H1 (cell line): ENCODE measurements around the gene LIF. TPM values are rescaled to one million over a fixed set of nuclear protein-coding genes. Genes with fewer than 3 reads are reported as not detected.

Source experiments
- CTCF ChIA-PET: fragments of 300-600 bp; sonication (Branson Sonifier 250); formaldehyde crosslinking; loops from one replicate; lab custom pipeline; 2021; ENCODE audit not compliant: partially characterized antibody; lab: Charles Lee
- POLR2A ChIA-PET: fragments of 300-600 bp; sonication (Branson Sonifier 250); formaldehyde crosslinking; loops from one replicate; lab custom pipeline; 2021; ENCODE audit warnings: inconsistent platforms; ENCODE audit not compliant: partially characterized antibody; lab: Charles Lee
- DNase-seq, 2 experiments: peaks; one replicate each; pipeline versions ENCODE4 v3.0.0 to v3.0.0-alpha.2; 2010 to 2022; ENCODE audit warnings: low spot score in 2 of 2, low read depth in 1 of 2, mixed read lengths in 1 of 2
- FAIRE-seq: peaks from 2 replicates; lab custom pipeline; 2011; peaks lifted over from hg19 to GRCh38; lab: Jason Lieb, UNC
- H2AFZ ChIP-seq: 2 replicates; pipeline ENCODE4 v1.8.1; 2012; ENCODE audit warnings: low read length, inconsistent platforms
- H2AK5ac ChIP-seq: 2 replicates; pipeline ENCODE4 v1.6.1; 2013; ENCODE audit warnings: low read depth, low read length
- H2BK120ac ChIP-seq: replicated peaks from 2 replicates; pipeline ENCODE3; 2013; ENCODE audit warnings: low read depth, low read length, inconsistent platforms
- H2BK12ac ChIP-seq: 2 replicates; pipeline ENCODE4 v1.6.1; 2013; ENCODE audit warnings: low read depth, low read length
- H2BK15ac ChIP-seq: 2 replicates; pipeline ENCODE4 v1.6.1; 2013; ENCODE audit warnings: low read length
- H2BK20ac ChIP-seq: 2 replicates; pipeline ENCODE4 v1.6.1; 2013; ENCODE audit warnings: low read length
- H2BK5ac ChIP-seq: 2 replicates; pipeline ENCODE4 v1.6.1; 2013; ENCODE audit warnings: low read depth, low read length
- H3K14ac ChIP-seq: 2 replicates; pipeline ENCODE4 v1.6.1; 2013; ENCODE audit warnings: inconsistent platforms; ENCODE audit not compliant: insufficient read length
- H3K18ac ChIP-seq: 2 replicates; pipeline ENCODE4 v1.6.1; 2013; ENCODE audit warnings: low read length; ENCODE audit errors: extremely low read depth
- H3K23ac ChIP-seq: 2 replicates; pipeline ENCODE4 v1.6.1; 2013; ENCODE audit warnings: inconsistent platforms; ENCODE audit not compliant: insufficient read length
- H3K23me2 ChIP-seq: 2 replicates; pipeline ENCODE4 v1.6.1; 2013; ENCODE audit warnings: low read depth, low read length
- H3K27ac ChIP-seq: 2 replicates; pipeline ENCODE4 v1.6.1; 2011; ENCODE audit warnings: low read depth, low read length, inconsistent platforms
- H3K27me3 ChIP-seq, 4 experiments: replicated peaks in 1 of 4; 1 replicate in 1 of 4; 2 replicates in 3 of 4; pipeline versions ENCODE4 v1.6.1 to v1.8.1; 2011 to 2013; ENCODE audit warnings: low read length in 3 of 4, mild to moderate bottlenecking in 3 of 4, inconsistent platforms in 2 of 4, mixed read lengths in 2 of 4, moderate library complexity in 1 of 4; ENCODE audit not compliant: control insufficient read depth in 3 of 4, insufficient read depth in 3 of 4; ENCODE audit errors: extremely low read depth in 1 of 4
- H3K36me3 ChIP-seq, 4 experiments: 2 replicates each; pipeline versions ENCODE4 v1.6.1 to v1.8.1; 2011 to 2013; ENCODE audit warnings: mild to moderate bottlenecking in 4 of 4, low read length in 3 of 4, moderate library complexity in 2 of 4, control low read depth in 1 of 4, inconsistent platforms in 1 of 4; ENCODE audit not compliant: insufficient read depth in 4 of 4, control insufficient read depth in 2 of 4
- H3K4ac ChIP-seq: replicated peaks from 2 replicates; pipeline ENCODE3; 2013; ENCODE audit warnings: low read length, low read depth, mixed read lengths, inconsistent platforms; ENCODE audit not compliant: insufficient read length
- H3K4me1 ChIP-seq, 4 experiments: replicated peaks in 1 of 4; 1 replicate in 1 of 4; 2 replicates in 3 of 4; pipeline versions ENCODE4 v1.6.1 to v1.8.1; 2011 to 2013; ENCODE audit warnings: low read length in 3 of 4, inconsistent platforms in 2 of 4, mixed read lengths in 1 of 4; ENCODE audit not compliant: insufficient read depth in 4 of 4, control insufficient read depth in 3 of 4
- H3K4me2 ChIP-seq, 2 experiments: 2 replicates each; pipeline versions ENCODE4 v1.6.1 to v1.8.1; 2011 to 2013; ENCODE audit warnings: low read depth in 2 of 2, low read length in 2 of 2, control low read depth in 1 of 2, inconsistent platforms in 1 of 2, mild to moderate bottlenecking in 1 of 2; ENCODE audit not compliant: insufficient read depth in 1 of 2
- H3K4me3 ChIP-seq, 4 experiments: fragments of 200-600, 300-600 bp in 1 of 4; sonication (generic), shearing (Covaris generic), sonication (Bioruptor Twin) in 1 of 4; 2 replicates each; pipeline versions ENCODE4 v1.5.1 to v1.8.1; 2011 to 2016; ENCODE audit warnings: low read length in 4 of 4, low read depth in 3 of 4, control low read depth in 2 of 4, inconsistent platforms in 2 of 4, mild to moderate bottlenecking in 2 of 4, mixed read lengths in 1 of 4, moderate library complexity in 1 of 4; ENCODE audit not compliant: insufficient read depth in 2 of 4; ENCODE audit errors: extremely low read depth in 1 of 4
- H3K56ac ChIP-seq: replicated peaks from 2 replicates; pipeline ENCODE3; 2013; ENCODE audit warnings: low read depth, mild to moderate bottlenecking, mixed read lengths, low read length, inconsistent platforms; ENCODE audit not compliant: insufficient read length
- H3K79me1 ChIP-seq: 2 replicates; pipeline ENCODE4 v1.6.1; 2013; ENCODE audit warnings: low read depth, low read length, control low read depth
- H3K79me2 ChIP-seq, 2 experiments: 2 replicates each; pipeline versions ENCODE4 v1.6.1 to v1.8.1; 2012 to 2013; ENCODE audit warnings: low read length in 2 of 2, mild to moderate bottlenecking in 2 of 2, inconsistent platforms in 1 of 2; ENCODE audit not compliant: insufficient read depth in 2 of 2, control insufficient read depth in 1 of 2
- H3K9ac ChIP-seq, 4 experiments: replicated peaks in 1 of 4; 1 replicate in 1 of 4; 2 replicates in 3 of 4; pipeline versions ENCODE4 v1.6.1 to v1.8.1; 2011 to 2013; ENCODE audit warnings: low read depth in 3 of 4, low read length in 3 of 4, control low read depth in 2 of 4, mild to moderate bottlenecking in 2 of 4, moderate library complexity in 2 of 4, inconsistent platforms in 1 of 4; ENCODE audit errors: extremely low read depth in 1 of 4
- H3K9me3 ChIP-seq, 2 experiments: 2 replicates each; pipeline versions ENCODE4 v1.6.1 to v1.8.1; 2012 to 2013; ENCODE audit warnings: mild to moderate bottlenecking in 2 of 2, moderate library complexity in 2 of 2, control low read depth in 1 of 2, inconsistent platforms in 1 of 2, low read depth in 1 of 2, low read length in 1 of 2, mixed read lengths in 1 of 2; ENCODE audit not compliant: insufficient read depth in 2 of 2
- H4K20me1 ChIP-seq, 2 experiments: replicated peaks in 1 of 2; 2 replicates each; pipeline versions ENCODE3 to v1.8.1; 2011 to 2013; ENCODE audit warnings: inconsistent platforms in 2 of 2, low read length in 2 of 2, mild to moderate bottlenecking in 1 of 2; ENCODE audit not compliant: insufficient read depth in 2 of 2, control insufficient read depth in 1 of 2
- H4K5ac ChIP-seq: 2 replicates; pipeline ENCODE4 v1.6.1; 2013; ENCODE audit warnings: low read length, low read depth, mixed read lengths, inconsistent platforms; ENCODE audit not compliant: insufficient read length
- H4K8ac ChIP-seq: 2 replicates; pipeline ENCODE4 v1.8.0; 2013; ENCODE audit warnings: mild to moderate bottlenecking, moderate library complexity, low read length, inconsistent platforms; ENCODE audit not compliant: insufficient read depth; ENCODE audit errors: extremely low read depth
- H4K91ac ChIP-seq: replicated peaks from 2 replicates; pipeline ENCODE3; 2013; ENCODE audit warnings: low read length, mixed read lengths, inconsistent platforms; ENCODE audit not compliant: insufficient read length
- ATF3 ChIP-seq: IDR thresholded peaks from 2 replicates; pipeline ENCODE4 v1.6.1; 2011; ENCODE audit warnings: low read depth, mild to moderate bottlenecking, low read length; ENCODE audit not compliant: insufficient read depth
- CREB1 ChIP-seq: IDR thresholded peaks from 2 replicates; pipeline ENCODE4 v1.6.1; 2012; ENCODE audit warnings: inconsistent platforms
- EP300 ChIP-seq, 2 experiments: IDR thresholded peaks; 1 replicate in 1 of 2; 2 replicates in 1 of 2; pipeline ENCODE4 v1.6.1; 2011 to 2012; ENCODE audit warnings: low read depth in 2 of 2, low read length in 2 of 2, mild to moderate bottlenecking in 2 of 2, borderline replicate concordance in 1 of 2, inconsistent platforms in 1 of 2, moderate library complexity in 1 of 2
- FOSL1 ChIP-seq: IDR thresholded peaks from 2 replicates; pipeline ENCODE4 v1.6.1; 2011; ENCODE audit warnings: mild to moderate bottlenecking, low read depth, low read length, moderate library complexity; ENCODE audit not compliant: insufficient read depth
- NRF1 ChIP-seq: IDR thresholded peaks from 2 replicates; pipeline ENCODE4 v1.6.1; 2011; ENCODE audit warnings: mild to moderate bottlenecking, low read depth, low read length, improper control_type of control experiment
- SAP30 ChIP-seq: fragments of 300-600 bp; sonication (generic); IDR thresholded peaks from 2 replicates; pipeline ENCODE4 v1.7.1; 2012; ENCODE audit warnings: low read length, moderate library complexity, mild to moderate bottlenecking, inconsistent platforms; ENCODE audit not compliant: insufficient read depth, insufficient replicate concordance
- SRF ChIP-seq: IDR thresholded peaks from 2 replicates; pipeline ENCODE4 v1.6.1; 2011; ENCODE audit warnings: mild to moderate bottlenecking, low read depth, low read length, moderate library complexity
- TAF1 ChIP-seq: IDR thresholded peaks from 2 replicates; pipeline ENCODE4 v1.6.1; 2011; ENCODE audit warnings: mild to moderate bottlenecking, low read depth, low read length
- ZNF274 ChIP-seq: IDR thresholded peaks from 2 replicates; pipeline ENCODE4 v1.7.0; 2012; ENCODE audit warnings: low read length, borderline replicate concordance; ENCODE audit errors: extremely low read depth
- WGBS, 2 experiments: shearing (Covaris generic) in 1 of 2; methylation state at CpG; one replicate each; pipeline versions ENCODE4 v1.1.6 to v1.1.7; 2013 to 2015; ENCODE audit warnings: low lambda C conversion rate in 2 of 2, mixed read lengths in 2 of 2, inconsistent platforms in 1 of 2, low coverage in 1 of 2, missing lambda C conversion rate in 1 of 2; ENCODE audit not compliant: insufficient replicate concordance in 2 of 2, insufficient coverage in 1 of 2, insufficient read length in 1 of 2; ENCODE audit errors: extremely low coverage in 1 of 2, missing lambda C conversion rate in 1 of 2; 5-methylcytosine and 5-hydroxymethylcytosine counted together
- polyA plus RNA-seq, 7 experiments: library from polyadenylated mRNA; depleted of rRNA in 3 of 7; stranded (reverse) in 5 of 7; unstranded in 2 of 7; fragments of >200 nt in 5 of 7; fragments of 200-250 nt in 2 of 7; gene quantifications; 1 replicate in 5 of 7; 2 replicates in 1 of 7; 4 replicates in 1 of 7; pipeline versions ENCODE4 v1.2.1 to v1.2.3, GENCODE V29; 2011 to 2013; ENCODE audit warnings: missing spikeins in 2 of 7, mixed read lengths in 2 of 7
- total RNA-seq: library from RNA; stranded (reverse); fragmentation: NEBNext Ultra II Directional; extraction: Animal tissue kit (Norgen Biotek cat#: 25700); gene quantifications from 2 replicates; pipeline ENCODE4 v1.2.1, GENCODE V29; 2021

The LIF gene
- total and polyA plus RNA-seq, 2 of the 8 experiments (the other 6 are each of a cell fraction or from before 2014, with no cell fraction given): 3.3 to 3.5 TPM

- H3K4me1 ChIP-seq: peaks cover 0 to 13% (median 7%) of the 10 kb centered on the region in 4 experiments; a peak in 6 of 7 replicates
- H3K56ac ChIP-seq: no peak overlapping the region
- no peak overlapping the region for H3K9ac ChIP-seq
- no peak overlapping the region for H4K5ac ChIP-seq
- H3K27me3 ChIP-seq: peaks cover 0 to 3% (median 0%) of the 10 kb centered on the region in 4 experiments; a peak in 1 of 7 replicates
- no peak overlapping the region for H2BK120ac ChIP-seq
- H3K9me3 ChIP-seq: no peaks in the 10 kb centered on the region
- peak overlapping the region; percentile 60; the same call in 1 of the 2 replicates for H3K18ac ChIP-seq
- no peak overlapping the region for H3K4me3 ChIP-seq
- H3K23ac ChIP-seq: no peak overlapping the region
- H2BK20ac ChIP-seq: no peak overlapping the region
- FAIRE-seq (no peak), DNase-seq (no peak)
- H4K20me1 ChIP-seq: peaks cover 0 to 2% of the 10 kb centered on the region in 2 experiments
- no peaks in the 10 kb centered on the region for H3K79me2 ChIP-seq
- H2BK5ac ChIP-seq: no peak overlapping the region
- WGBS, 2 experiments: 91% methylated on average over 21 of the region's 23 CpGs; no CpG with 5 or more reads in 1 of the 2 experiments
- no peak overlapping the region for H2BK15ac ChIP-seq
- no peak overlapping the region for H3K4me2 ChIP-seq
- H2BK12ac ChIP-seq: peak overlapping the region; percentile 71; the same call in 1 of the 2 replicates
- ChIA-PET CTCF (interaction anchor here (0.7 to 1.4 kb wide), 7 partner anchors 9 to 109 kb away, joined by 3 read pairs; no protein-coding TSS in a partner anchor), POLR2A (no interaction called here)
- no peak overlapping the region for H3K27ac ChIP-seq
- no peak overlapping the region for H4K91ac ChIP-seq
- peak overlapping the region; percentile 53; the same call in 1 of the 2 replicates for H4K8ac ChIP-seq
- H3K23me2 ChIP-seq: no peaks in the 10 kb centered on the region; the same call in none of the 2 replicates
- no peaks in the 10 kb centered on the region for H3K36me3 ChIP-seq
- H3K14ac ChIP-seq: no peak overlapping the region
- peak overlapping the region; percentile 28; the same call in 1 of the 2 replicates for H2AK5ac ChIP-seq
- H2AFZ ChIP-seq: no peak overlapping the region; the same call in 1 of the 2 replicates
- H3K4ac ChIP-seq: peak overlapping the region; percentile 78
- H3K79me1 ChIP-seq: no peaks in the 10 kb centered on the region
- TF ChIP-seq TAF1 (no peak), NRF1 (no peak), ATF3 (no peak), CREB1 (no peak), SRF (no peak), ZNF274 (no peak), EP300 (IDR thresholded peaks at IDR 0.05; ENCODE audit: borderline replicate concordance in 1 of 2, low read depth in 2 of 2, low read length in 2 of 2) (no peak), FOSL1 (no peak), SAP30 (no peak)
These were observed 28.6 kb downstream of the LIF start for GRCh38 chr22:30217698-30218560.
